RWPE1 (cell line): Measurements from ENCODE around the gene JDP2.

ENCODE experiments used
- CTCF ChIA-PET: fragments of 350-600 bp; sonication (Branson Sonifier 250); formaldehyde crosslinking; extraction: SDS; loops from one replicate; lab custom pipeline; 2021; lab: Yijun Ruan, JAX
- POLR2A ChIA-PET: fragments of 400-600 bp; formaldehyde crosslinking; extraction: SDS; loops from one replicate; lab custom pipeline; 2020; ENCODE audit warnings: antibody characterized with exemption; ENCODE audit not compliant: low non-redundant PET; lab: Yijun Ruan, JAX
- DNase-seq: peaks from one replicate; pipeline ENCODE4 v3.0.0; 2012; ENCODE audit warnings: low spot score
- H3K27ac ChIP-seq: fragments of 450-650 bp; 2 replicates; pipeline ENCODE4 v1.5.1; 2017
- TF ChIP-seq, protein P1 (sequence below): fragments of 450-650 bp; conservative IDR thresholded peaks from 2 replicates; pipeline ENCODE4 v1.5.1; 2017; ENCODE audit warnings: low read depth, mild to moderate bottlenecking

Gene JDP2

GRCh38 chr14:75395862-75396261 is 32.0 kb upstream of the JDP2 start:
- TF ChIP-seq, protein P1, sequence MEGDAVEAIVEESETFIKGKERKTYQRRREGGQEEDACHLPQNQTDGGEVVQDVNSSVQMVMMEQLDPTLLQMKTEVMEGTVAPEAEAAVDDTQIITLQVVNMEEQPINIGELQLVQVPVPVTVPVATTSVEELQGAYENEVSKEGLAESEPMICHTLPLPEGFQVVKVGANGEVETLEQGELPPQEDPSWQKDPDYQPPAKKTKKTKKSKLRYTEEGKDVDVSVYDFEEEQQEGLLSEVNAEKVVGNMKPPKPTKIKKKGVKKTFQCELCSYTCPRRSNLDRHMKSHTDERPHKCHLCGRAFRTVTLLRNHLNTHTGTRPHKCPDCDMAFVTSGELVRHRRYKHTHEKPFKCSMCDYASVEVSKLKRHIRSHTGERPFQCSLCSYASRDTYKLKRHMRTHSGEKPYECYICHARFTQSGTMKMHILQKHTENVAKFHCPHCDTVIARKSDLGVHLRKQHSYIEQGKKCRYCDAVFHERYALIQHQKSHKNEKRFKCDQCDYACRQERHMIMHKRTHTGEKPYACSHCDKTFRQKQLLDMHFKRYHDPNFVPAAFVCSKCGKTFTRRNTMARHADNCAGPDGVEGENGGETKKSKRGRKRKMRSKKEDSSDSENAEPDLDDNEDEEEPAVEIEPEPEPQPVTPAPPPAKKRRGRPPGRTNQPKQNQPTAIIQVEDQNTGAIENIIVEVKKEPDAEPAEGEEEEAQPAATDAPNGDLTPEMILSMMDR = no peak
- no peak overlapping the region for H3K27ac ChIP-seq
- POLR2A ChIA-PET = no interaction called here
- no peak for DNase-seq
- CTCF ChIA-PET = no interaction called here

DNA sequence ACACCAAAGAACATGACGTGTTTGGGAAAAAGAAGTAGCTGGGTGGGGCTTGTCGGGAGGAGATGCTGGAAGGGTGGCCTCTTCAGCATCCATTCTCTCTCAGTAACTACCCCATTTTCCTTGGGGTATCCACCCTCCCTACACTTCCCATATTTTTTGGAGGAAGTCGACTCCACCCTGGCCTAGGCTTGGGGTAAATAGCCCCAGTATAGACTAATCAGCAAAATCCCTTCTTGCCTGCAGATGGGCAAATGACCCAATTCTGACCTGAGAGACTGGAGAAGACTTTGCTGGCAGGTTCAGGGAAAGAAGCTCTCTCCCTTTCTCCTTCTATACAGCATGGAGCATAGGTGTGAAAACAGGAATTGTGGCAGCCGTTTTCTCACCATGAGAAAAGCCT is 28.5 kb upstream of the JDP2 start:
- H3K27ac ChIP-seq = peak overlapping the region; percentile 74
- POLR2A ChIA-PET = no interaction called here
- no peak for DNase-seq
- TF ChIP-seq, protein P1 = no peak
- CTCF ChIA-PET = no interaction called here

DNA sequence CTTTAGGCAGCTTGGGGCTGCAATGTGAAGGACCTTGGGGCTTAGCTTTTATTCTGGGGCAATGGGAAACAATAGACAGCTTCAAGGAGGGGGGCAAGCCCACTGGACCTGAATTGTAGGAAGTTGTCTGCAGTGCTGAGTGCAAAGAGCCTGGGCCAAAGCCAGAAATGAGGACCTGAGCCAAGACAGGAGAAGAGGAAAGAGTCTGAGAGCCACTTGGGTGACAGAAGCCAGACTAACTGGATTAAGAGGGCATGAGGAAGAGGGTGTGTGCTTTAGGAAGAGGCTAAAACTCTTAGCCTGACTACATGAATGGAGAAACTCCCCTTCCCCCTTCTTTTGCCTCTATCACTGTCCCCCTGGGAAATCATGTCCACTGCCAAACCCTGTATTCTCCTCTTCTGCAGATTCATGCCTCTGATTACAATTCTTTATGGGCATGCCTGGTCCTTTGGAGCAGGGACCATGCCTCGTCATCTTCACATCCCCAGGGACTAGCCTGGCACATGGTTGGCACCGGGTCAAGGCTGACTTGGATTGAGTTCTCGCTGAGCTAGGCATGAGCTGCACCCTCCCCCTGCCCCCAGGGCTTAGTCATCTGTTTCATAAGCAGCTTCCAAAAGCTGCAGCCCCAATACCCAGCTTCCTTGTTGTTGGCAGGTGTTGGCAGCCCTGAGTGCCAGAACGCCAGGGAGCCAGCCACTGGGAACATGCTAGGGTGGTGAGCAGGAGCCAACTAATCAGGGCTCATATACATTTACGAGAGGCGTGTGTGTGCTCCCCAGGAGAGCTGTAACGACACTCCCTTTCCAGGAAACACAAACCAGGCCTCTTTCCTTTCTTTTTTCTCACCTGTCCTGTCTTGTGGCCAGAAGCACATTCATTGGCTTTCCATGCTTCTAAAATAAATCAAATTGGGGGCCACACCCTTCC is 27.7 kb upstream of the JDP2 start:
- TF ChIP-seq, protein P1 = no peak
- POLR2A ChIA-PET = no interaction called here
- CTCF ChIA-PET = interaction anchor here (1.1 kb wide), 1 partner anchor 161 kb away, joined by 3 read pairs; no protein-coding TSS in a partner anchor
- H3K27ac ChIP-seq = peak overlapping the region; percentile 74
- DNase-seq = peak; percentile 91

GRCh38 chr14:75401361-75401760 is 26.5 kb upstream of the JDP2 start:
- DNase-seq = no peak
- TF ChIP-seq, protein P1 = no peak
- POLR2A ChIA-PET = no interaction called here
- H3K27ac ChIP-seq = peak overlapping the region; percentile 74
- CTCF ChIA-PET = no interaction called here

DNA sequence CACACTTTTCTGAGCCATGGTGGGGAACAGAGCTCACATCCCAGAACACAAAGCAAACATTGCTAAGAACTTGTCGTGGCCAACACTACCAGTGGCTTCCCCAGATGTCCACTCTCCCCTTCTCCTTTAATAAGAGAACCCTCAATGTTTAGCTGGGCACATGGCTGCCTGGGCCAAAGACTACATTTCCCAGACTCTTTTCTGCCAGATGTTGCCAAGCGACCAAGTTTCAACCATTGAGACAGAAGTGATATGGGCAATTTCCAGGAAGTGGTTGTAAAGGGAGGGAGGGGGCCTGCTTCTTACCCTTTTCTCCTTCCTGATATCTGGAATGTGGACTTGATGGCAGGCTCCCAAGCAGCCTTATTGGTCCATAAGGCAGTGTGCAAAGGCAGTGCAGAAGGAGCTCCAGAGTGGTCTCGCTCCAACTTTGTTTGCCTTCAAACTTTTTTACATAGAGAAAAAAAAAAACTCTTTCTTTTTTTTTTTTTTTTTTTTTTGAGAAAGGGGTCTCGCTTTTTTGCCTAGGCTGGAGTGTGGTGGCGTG is 24.9 kb upstream of the JDP2 start:
- POLR2A ChIA-PET = no interaction called here

DNA sequence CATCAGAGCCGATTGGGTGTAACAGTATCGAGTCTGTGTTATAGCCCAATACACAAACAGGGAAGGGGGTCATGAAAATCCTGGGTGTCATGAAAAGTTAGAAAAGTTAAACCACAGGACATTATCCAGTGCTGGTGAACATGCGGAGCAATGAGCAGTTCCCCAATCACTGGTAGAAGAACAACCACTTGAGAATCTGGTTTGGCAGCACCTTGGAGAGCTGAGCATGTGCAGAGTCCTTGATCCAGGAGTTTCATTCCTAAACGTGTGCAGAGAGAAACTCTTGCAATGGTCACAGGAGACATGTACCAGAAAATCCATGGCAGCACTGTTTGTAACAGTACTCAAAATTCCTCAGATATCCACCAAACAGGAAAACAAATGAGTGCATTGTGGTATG is 23.0 kb upstream of the JDP2 start:
- CTCF ChIA-PET = no interaction called here
- POLR2A ChIA-PET = no interaction called here
- H3K27ac ChIP-seq = no peak overlapping the region
- no peak for DNase-seq
- TF ChIP-seq, protein P1 = no peak

More for the DNA sequence above, 24.9 kb upstream of the JDP2 start:
- TF ChIP-seq, protein P1 = no peak
- CTCF ChIA-PET = interaction anchor here (0.6 kb wide), 2 partner anchors 13 to 461 kb away, joined by 3 to 4 read pairs; no protein-coding TSS in a partner anchor
- DNase-seq = no peak
- no peak overlapping the region for H3K27ac ChIP-seq
